ENCODE results near the gene NBPF10. TPM values are rescaled to one million over a fixed set of nuclear protein-coding genes. Genes with fewer than 3 reads are reported as not detected.
"Not testable (repeated sequence)": the region's sequence is repeated elsewhere in the genome, so short reads cannot be mapped to it uniquely, and the experiment has no call there.

NBPF10 gene, protein sequence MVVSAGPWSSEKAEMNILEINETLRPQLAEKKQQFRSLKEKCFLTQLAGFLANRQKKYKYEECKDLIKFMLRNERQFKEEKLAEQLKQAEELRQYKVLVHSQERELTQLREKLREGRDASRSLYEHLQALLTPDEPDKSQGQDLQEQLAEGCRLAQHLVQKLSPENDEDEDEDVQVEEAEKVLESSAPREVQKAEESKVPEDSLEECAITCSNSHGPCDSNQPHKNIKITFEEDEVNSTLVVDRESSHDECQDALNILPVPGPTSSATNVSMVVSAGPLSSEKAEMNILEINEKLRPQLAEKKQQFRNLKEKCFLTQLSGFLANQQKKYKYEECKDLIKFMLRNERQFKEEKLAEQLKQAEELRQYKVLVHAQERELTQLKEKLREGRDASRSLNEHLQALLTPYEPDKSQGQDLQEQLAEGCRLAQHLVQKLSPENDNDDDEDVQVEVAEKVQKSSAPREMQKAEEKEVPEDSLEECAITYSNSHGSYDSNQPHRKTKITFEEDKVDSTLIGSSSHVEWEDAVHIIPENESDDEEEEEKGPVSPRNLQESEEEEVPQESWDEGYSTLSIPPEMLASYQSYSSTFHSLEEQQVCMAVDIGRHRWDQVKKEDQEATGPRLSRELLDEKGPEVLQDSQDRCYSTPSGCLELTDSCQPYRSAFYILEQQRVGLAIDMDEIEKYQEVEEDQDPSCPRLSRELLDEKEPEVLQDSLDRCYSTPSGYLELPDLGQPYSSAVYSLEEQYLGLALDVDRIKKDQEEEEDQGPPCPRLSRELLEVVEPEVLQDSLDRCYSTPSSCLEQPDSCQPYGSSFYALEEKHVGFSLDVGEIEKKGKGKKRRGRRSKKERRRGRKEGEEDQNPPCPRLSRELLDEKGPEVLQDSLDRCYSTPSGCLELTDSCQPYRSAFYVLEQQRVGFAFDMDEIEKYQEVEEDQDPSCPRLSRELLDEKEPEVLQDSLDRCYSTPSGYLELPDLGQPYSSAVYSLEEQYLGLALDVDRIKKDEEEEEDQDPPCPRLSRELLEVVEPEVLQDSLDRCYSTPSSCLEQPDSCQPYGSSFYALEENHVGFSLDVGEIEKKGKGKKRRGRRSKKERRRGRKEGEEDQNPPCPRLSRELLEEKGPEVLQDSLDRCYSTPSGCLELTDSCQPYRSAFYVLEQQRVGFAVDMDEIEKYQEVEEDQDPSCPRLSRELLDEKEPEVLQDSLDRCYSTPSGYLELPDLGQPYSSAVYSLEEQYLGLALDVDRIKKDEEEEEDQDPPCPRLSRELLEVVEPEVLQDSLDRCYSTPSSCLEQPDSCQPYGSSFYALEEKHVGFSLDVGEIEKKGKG (N-terminal part only)
- total RNA-seq (3.8 TPM), polyA plus RNA-seq (ENCODE audit: insufficient read depth, low read depth, low replicate concordance) (0.22 TPM)
- long read RNA-seq, donor 1: 0 reads
- long read RNA-seq, donor 2: 0 reads
- long read RNA-seq, donor 3: 0 reads
- long read RNA-seq, donor 4: 0 reads
- long read RNA-seq, donor 5: 0 reads
- long read RNA-seq, donor 6: 0 reads
- long read RNA-seq, donor 7, partial matches to known transcripts: 7 of 14 reads
- long read RNA-seq, donor 7, other reads (novel, unspliced or antisense): 7 of 14 reads
- long read RNA-seq, donor 8: 0 reads
- long read RNA-seq, donor 9: 0 reads
- long read RNA-seq, donor 10: 0 reads

DNA sequence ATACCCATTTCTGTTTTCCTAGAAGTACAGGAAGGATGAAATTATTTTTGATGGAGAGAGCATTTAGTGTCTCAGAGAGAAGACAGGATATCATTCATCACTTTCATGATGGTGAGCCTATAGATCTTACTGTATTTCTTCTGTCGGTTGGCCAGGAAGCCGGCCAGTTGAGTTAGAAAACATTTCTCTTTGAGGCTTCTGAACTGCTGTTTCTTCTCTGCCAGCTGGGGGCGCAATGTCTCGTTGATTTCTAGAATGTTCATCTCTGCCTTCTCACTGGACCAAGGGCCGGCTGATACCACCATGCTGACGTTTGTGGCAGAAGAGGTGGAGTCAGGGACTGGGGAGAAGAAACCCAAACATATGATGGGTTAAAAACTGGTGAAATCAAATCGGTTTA is at the start of gene NBPF10:
Gene NBPF10, minus strand, starts transcription at position 340 of the 400 bp plus-strand sequence. Its CDS starts 35 bp downstream, at position 305.
- intact Hi-C loops (cut with DNase I); H3K27ac ChIP-seq (ENCODE audit: low read depth in 2 of 2, low read length in 2 of 2); H3K4me3 ChIP-seq (ENCODE audit: low read length in 3 of 3); H3K9me3 ChIP-seq (ENCODE audit: control insufficient read depth in 2 of 3, insufficient read depth in 1 of 3, low read length in 3 of 3); H3K4me1 ChIP-seq (ENCODE audit: control insufficient read depth in 2 of 3, insufficient read depth in 2 of 3, low read depth in 1 of 3, low read length in 3 of 3); DNase-seq; FAIRE-seq; H3K9ac ChIP-seq (ENCODE audit: low read length in 3 of 3); H3K27me3 ChIP-seq (ENCODE audit: control insufficient read depth, insufficient read depth, low read length); H3K36me3 ChIP-seq (ENCODE audit: control insufficient read depth in 2 of 3, insufficient read depth in 3 of 3, low read length in 3 of 3): not testable (repeated sequence)

GRCh38 chr1:146174531-146174930 is 29.9 kb upstream of the NBPF10 start:
- intact Hi-C loops (cut with DNase I); H3K36me3 ChIP-seq (ENCODE audit: control insufficient read depth in 2 of 3, insufficient read depth in 3 of 3, low read length in 3 of 3); H3K4me3 ChIP-seq (ENCODE audit: low read length in 3 of 3); H3K9ac ChIP-seq (ENCODE audit: low read length in 3 of 3); H3K27me3 ChIP-seq (ENCODE audit: control insufficient read depth, insufficient read depth, low read length); H3K4me1 ChIP-seq (ENCODE audit: control insufficient read depth in 2 of 3, insufficient read depth in 2 of 3, low read depth in 1 of 3, low read length in 3 of 3); H3K27ac ChIP-seq (ENCODE audit: low read depth in 2 of 2, low read length in 2 of 2); H3K9me3 ChIP-seq (ENCODE audit: control insufficient read depth in 2 of 3, insufficient read depth in 1 of 3, low read length in 3 of 3); FAIRE-seq: not testable (repeated sequence)
- peak in 1 of 5 donors; percentile 74 for DNase-seq

GRCh38 chr1:146167740-146168139 is 23.1 kb upstream of the NBPF10 start:
- H3K4me1 ChIP-seq (ENCODE audit: control insufficient read depth in 2 of 3, insufficient read depth in 2 of 3, low read depth in 1 of 3, low read length in 3 of 3); H3K4me3 ChIP-seq (ENCODE audit: low read length in 3 of 3); H3K36me3 ChIP-seq (ENCODE audit: control insufficient read depth in 2 of 3, insufficient read depth in 3 of 3, low read length in 3 of 3); intact Hi-C loops (cut with DNase I); H3K9me3 ChIP-seq (ENCODE audit: control insufficient read depth in 2 of 3, insufficient read depth in 1 of 3, low read length in 3 of 3); H3K9ac ChIP-seq (ENCODE audit: low read length in 3 of 3); FAIRE-seq; H3K27ac ChIP-seq (ENCODE audit: low read depth in 2 of 2, low read length in 2 of 2); DNase-seq; H3K27me3 ChIP-seq (ENCODE audit: control insufficient read depth, insufficient read depth, low read length): not testable (repeated sequence)

DNA sequence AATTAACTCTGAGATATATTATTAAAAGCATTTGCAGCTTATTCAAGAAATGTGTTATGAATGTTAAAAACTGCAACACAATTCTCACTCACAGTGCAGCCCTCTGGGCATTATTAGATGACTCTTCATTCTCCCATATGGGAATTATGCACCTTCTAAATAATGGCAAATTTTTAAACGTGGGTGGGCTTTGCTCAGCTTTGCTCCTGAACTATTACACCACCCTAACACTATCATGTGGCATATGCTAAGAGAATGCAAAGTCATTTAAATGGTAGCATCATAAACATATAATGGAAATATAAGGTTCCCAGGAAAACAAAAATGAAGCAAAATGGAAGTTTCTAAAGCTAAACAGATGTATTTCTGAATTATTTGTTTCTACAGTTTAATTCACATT is 22.7 kb upstream of the NBPF10 start:
- H3K27me3 ChIP-seq (ENCODE audit: control insufficient read depth, insufficient read depth, low read length); intact Hi-C loops (cut with DNase I); H3K4me3 ChIP-seq (ENCODE audit: low read length in 3 of 3); H3K9ac ChIP-seq (ENCODE audit: low read length in 3 of 3); H3K36me3 ChIP-seq (ENCODE audit: control insufficient read depth in 2 of 3, insufficient read depth in 3 of 3, low read length in 3 of 3); H3K9me3 ChIP-seq (ENCODE audit: control insufficient read depth in 2 of 3, insufficient read depth in 1 of 3, low read length in 3 of 3); DNase-seq; H3K4me1 ChIP-seq (ENCODE audit: control insufficient read depth in 2 of 3, insufficient read depth in 2 of 3, low read depth in 1 of 3, low read length in 3 of 3); H3K27ac ChIP-seq (ENCODE audit: low read depth in 2 of 2, low read length in 2 of 2); FAIRE-seq: not testable (repeated sequence)

Other genes with a start within 250 kb of the NBPF10 start
- 11.0 TPM for gene ITGA10, start 234.8 kb downstream of the NBPF10 start, total RNA-seq
- gene ITGA10, start 234.8 kb downstream of the NBPF10 start, polyA plus RNA-seq (ENCODE audit: insufficient read depth, low read depth, low replicate concordance): 0.54 TPM
- gene PEX11B, start 226.1 kb downstream of the NBPF10 start, total RNA-seq: 35.7 TPM
- gene PEX11B, start 226.1 kb downstream of the NBPF10 start, polyA plus RNA-seq (ENCODE audit: insufficient read depth, low read depth, low replicate concordance): 50.5 TPM
- gene RBM8A, start 217.3 kb downstream of the NBPF10 start, total RNA-seq: 131 TPM
- 105 TPM for gene RBM8A, start 217.3 kb downstream of the NBPF10 start, polyA plus RNA-seq (ENCODE audit: insufficient read depth, low read depth, low replicate concordance)
- 27.8 TPM for gene LIX1L, start 186.8 kb downstream of the NBPF10 start, total RNA-seq
- 10.0 TPM for gene LIX1L, start 186.8 kb downstream of the NBPF10 start, polyA plus RNA-seq (ENCODE audit: insufficient read depth, low read depth, low replicate concordance)
- 0.76 TPM for gene ANKRD34A, start 180.2 kb downstream of the NBPF10 start, total RNA-seq
- gene ANKRD34A, start 180.2 kb downstream of the NBPF10 start, polyA plus RNA-seq (ENCODE audit: insufficient read depth, low read depth, low replicate concordance): 0.37 TPM
- 19.0 TPM for gene POLR3GL, start 180.1 kb downstream of the NBPF10 start, total RNA-seq
- 45.6 TPM for gene POLR3GL, start 180.1 kb downstream of the NBPF10 start, polyA plus RNA-seq (ENCODE audit: insufficient read depth, low read depth, low replicate concordance)
- 1,197 TPM for gene TXNIP, start 148.2 kb downstream of the NBPF10 start, total RNA-seq
- gene TXNIP, start 148.2 kb downstream of the NBPF10 start, polyA plus RNA-seq (ENCODE audit: insufficient read depth, low read depth, low replicate concordance): 356 TPM
- gene HJV, start 123.1 kb downstream of the NBPF10 start, total RNA-seq: not detected
- gene HJV, start 123.1 kb downstream of the NBPF10 start, polyA plus RNA-seq (ENCODE audit: insufficient read depth, low read depth, low replicate concordance): 1.3 TPM
- gene NOTCH2NLA, start 84.2 kb upstream of the NBPF10 start, total RNA-seq: 50.1 TPM
- 12.7 TPM for gene NOTCH2NLA, start 84.2 kb upstream of the NBPF10 start, polyA plus RNA-seq (ENCODE audit: insufficient read depth, low read depth, low replicate concordance)

Measured in kidney (tissue), 19 donors.